ENCODE results near the gene ITPR1.

- TF ChIP-seq POLR2AphosphoS5 (IDR thresholded peaks at IDR 0.05; ENCODE audit: low read depth): no peak
- TF ChIP-seq, protein P1, sequence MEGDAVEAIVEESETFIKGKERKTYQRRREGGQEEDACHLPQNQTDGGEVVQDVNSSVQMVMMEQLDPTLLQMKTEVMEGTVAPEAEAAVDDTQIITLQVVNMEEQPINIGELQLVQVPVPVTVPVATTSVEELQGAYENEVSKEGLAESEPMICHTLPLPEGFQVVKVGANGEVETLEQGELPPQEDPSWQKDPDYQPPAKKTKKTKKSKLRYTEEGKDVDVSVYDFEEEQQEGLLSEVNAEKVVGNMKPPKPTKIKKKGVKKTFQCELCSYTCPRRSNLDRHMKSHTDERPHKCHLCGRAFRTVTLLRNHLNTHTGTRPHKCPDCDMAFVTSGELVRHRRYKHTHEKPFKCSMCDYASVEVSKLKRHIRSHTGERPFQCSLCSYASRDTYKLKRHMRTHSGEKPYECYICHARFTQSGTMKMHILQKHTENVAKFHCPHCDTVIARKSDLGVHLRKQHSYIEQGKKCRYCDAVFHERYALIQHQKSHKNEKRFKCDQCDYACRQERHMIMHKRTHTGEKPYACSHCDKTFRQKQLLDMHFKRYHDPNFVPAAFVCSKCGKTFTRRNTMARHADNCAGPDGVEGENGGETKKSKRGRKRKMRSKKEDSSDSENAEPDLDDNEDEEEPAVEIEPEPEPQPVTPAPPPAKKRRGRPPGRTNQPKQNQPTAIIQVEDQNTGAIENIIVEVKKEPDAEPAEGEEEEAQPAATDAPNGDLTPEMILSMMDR (IDR thresholded peaks at IDR 0.05; ENCODE audit: insufficient read depth, low read length): no peak
- TF ChIP-seq SPI1 (IDR thresholded peaks at IDR 0.05; ENCODE audit: borderline replicate concordance, low read depth): no peak
- TF ChIP-seq, protein P2, sequence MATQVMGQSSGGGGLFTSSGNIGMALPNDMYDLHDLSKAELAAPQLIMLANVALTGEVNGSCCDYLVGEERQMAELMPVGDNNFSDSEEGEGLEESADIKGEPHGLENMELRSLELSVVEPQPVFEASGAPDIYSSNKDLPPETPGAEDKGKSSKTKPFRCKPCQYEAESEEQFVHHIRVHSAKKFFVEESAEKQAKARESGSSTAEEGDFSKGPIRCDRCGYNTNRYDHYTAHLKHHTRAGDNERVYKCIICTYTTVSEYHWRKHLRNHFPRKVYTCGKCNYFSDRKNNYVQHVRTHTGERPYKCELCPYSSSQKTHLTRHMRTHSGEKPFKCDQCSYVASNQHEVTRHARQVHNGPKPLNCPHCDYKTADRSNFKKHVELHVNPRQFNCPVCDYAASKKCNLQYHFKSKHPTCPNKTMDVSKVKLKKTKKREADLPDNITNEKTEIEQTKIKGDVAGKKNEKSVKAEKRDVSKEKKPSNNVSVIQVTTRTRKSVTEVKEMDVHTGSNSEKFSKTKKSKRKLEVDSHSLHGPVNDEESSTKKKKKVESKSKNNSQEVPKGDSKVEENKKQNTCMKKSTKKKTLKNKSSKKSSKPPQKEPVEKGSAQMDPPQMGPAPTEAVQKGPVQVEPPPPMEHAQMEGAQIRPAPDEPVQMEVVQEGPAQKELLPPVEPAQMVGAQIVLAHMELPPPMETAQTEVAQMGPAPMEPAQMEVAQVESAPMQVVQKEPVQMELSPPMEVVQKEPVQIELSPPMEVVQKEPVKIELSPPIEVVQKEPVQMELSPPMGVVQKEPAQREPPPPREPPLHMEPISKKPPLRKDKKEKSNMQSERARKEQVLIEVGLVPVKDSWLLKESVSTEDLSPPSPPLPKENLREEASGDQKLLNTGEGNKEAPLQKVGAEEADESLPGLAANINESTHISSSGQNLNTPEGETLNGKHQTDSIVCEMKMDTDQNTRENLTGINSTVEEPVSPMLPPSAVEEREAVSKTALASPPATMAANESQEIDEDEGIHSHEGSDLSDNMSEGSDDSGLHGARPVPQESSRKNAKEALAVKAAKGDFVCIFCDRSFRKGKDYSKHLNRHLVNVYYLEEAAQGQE (IDR thresholded peaks at IDR 0.05; ENCODE audit: insufficient replicate concordance, low read depth): no peak
These were observed 15.9 kb downstream of the ITPR1 start for GRCh38 chr3:4509043-4509442.

Measured in HL-60 (cell line).